H9 (cell line): ENCODE data around the gene COX10. TPM values are rescaled to one million over a fixed set of nuclear protein-coding genes. Genes with fewer than 3 reads are reported as not detected.

Experiments used
- DNase-seq: peaks from one replicate; pipeline ENCODE4 v3.0.0-alpha.2; 2017
- H2AFZ ChIP-seq: one replicate; pipeline ENCODE4 v1.6.1; 2013; ENCODE audit warnings: mild to moderate bottlenecking, low read length, control low read depth, moderate library complexity
- H2AK5ac ChIP-seq: 2 replicates; pipeline ENCODE4 v1.6.1; 2013; ENCODE audit warnings: low read length, control low read depth, mixed read lengths; ENCODE audit not compliant: insufficient read length
- H2BK120ac ChIP-seq: one replicate; pipeline ENCODE4 v1.6.1; 2013; ENCODE audit warnings: low read depth, mild to moderate bottlenecking, low read length, control low read depth, inconsistent platforms; ENCODE audit not compliant: poor library complexity, severe bottlenecking
- H2BK12ac ChIP-seq: 2 replicates; pipeline ENCODE4 v1.6.1; 2013; ENCODE audit warnings: low read length, control low read depth, mixed read lengths, low read depth; ENCODE audit not compliant: insufficient read length
- H2BK15ac ChIP-seq: 2 replicates; pipeline ENCODE4 v1.6.1; 2013; ENCODE audit warnings: low read depth, low read length, control low read depth
- H2BK20ac ChIP-seq: one replicate; pipeline ENCODE4 v1.6.1; 2013; ENCODE audit warnings: low read depth, mild to moderate bottlenecking, low read length, control low read depth, inconsistent platforms; ENCODE audit not compliant: poor library complexity, severe bottlenecking
- H2BK5ac ChIP-seq: 2 replicates; pipeline ENCODE4 v1.6.1; 2013; ENCODE audit warnings: low read length, control low read depth, mixed read lengths; ENCODE audit not compliant: insufficient read length
- H3K14ac ChIP-seq: 2 replicates; pipeline ENCODE4 v1.6.1; 2013; ENCODE audit warnings: low read length, control low read depth; ENCODE audit not compliant: insufficient read depth
- H3K18ac ChIP-seq: 2 replicates; pipeline ENCODE4 v1.6.1; 2013; ENCODE audit warnings: low read depth, mild to moderate bottlenecking, mixed read lengths, low read length, control low read depth; ENCODE audit not compliant: insufficient read length
- H3K23ac ChIP-seq: 2 replicates; pipeline ENCODE4 v1.6.1; 2013; ENCODE audit warnings: low read length, control low read depth, mixed read lengths, low read depth; ENCODE audit not compliant: insufficient read length
- H3K23me2 ChIP-seq: 2 replicates; pipeline ENCODE4 v1.6.1; 2013; ENCODE audit warnings: low read depth, mild to moderate bottlenecking, mixed read lengths, low read length, control low read depth; ENCODE audit not compliant: insufficient read length, poor library complexity, severe bottlenecking
- H3K27ac ChIP-seq: 2 replicates; pipeline ENCODE4 v1.5.1; 2013; ENCODE audit warnings: low read length, control low read depth, mixed read lengths, low read depth; ENCODE audit not compliant: insufficient read length
- H3K27me3 ChIP-seq: 2 replicates; pipeline ENCODE4 v1.6.1; 2013; ENCODE audit warnings: low read length, control low read depth, inconsistent platforms; ENCODE audit not compliant: insufficient read depth
- H3K4ac ChIP-seq: 2 replicates; pipeline ENCODE4 v1.6.1; 2013; ENCODE audit warnings: low read depth, mild to moderate bottlenecking, control low read depth, inconsistent platforms, low read length, moderate library complexity
- H3K4me1 ChIP-seq: 2 replicates; pipeline ENCODE4 v1.6.1; 2013; ENCODE audit warnings: low read length, control low read depth, inconsistent platforms; ENCODE audit not compliant: insufficient read depth
- H3K4me2 ChIP-seq: 2 replicates; pipeline ENCODE4 v1.6.1; 2013; ENCODE audit warnings: low read length, control low read depth, mixed read lengths; ENCODE audit not compliant: insufficient read length, insufficient read depth
- H3K56ac ChIP-seq: 2 replicates; pipeline ENCODE4 v1.6.1; 2013; ENCODE audit warnings: low read depth, mild to moderate bottlenecking, mixed read lengths, low read length, control low read depth; ENCODE audit not compliant: insufficient read length
- H3K79me1 ChIP-seq: 2 replicates; pipeline ENCODE4 v1.6.1; 2013; ENCODE audit warnings: low read depth, mild to moderate bottlenecking, moderate library complexity, low read length, control low read depth, inconsistent platforms; ENCODE audit not compliant: insufficient read depth, poor library complexity, severe bottlenecking
- H3K79me2 ChIP-seq: 2 replicates; pipeline ENCODE4 v1.6.1; 2013; ENCODE audit warnings: low read length, control low read depth, inconsistent platforms; ENCODE audit not compliant: insufficient read depth
- H3K9ac ChIP-seq: 2 replicates; pipeline ENCODE4 v1.6.1; 2013; ENCODE audit warnings: low read length, control low read depth, mixed read lengths; ENCODE audit not compliant: insufficient read length; ENCODE audit errors: extremely low read depth
- H3K9me3 ChIP-seq: one replicate; pipeline ENCODE4 v1.6.1; 2013; ENCODE audit warnings: low read depth, low read length, inconsistent platforms; ENCODE audit not compliant: control insufficient read depth
- H3T11ph ChIP-seq: one replicate; pipeline ENCODE4 v1.6.1; 2013; ENCODE audit warnings: mild to moderate bottlenecking, low read length, control low read depth, inconsistent platforms
- H4K20me1 ChIP-seq: one replicate; pipeline ENCODE4 v1.6.1; 2013; ENCODE audit not compliant: control insufficient read depth, insufficient read length, insufficient read depth
- H4K5ac ChIP-seq: 2 replicates; pipeline ENCODE4 v1.6.1; 2013; ENCODE audit warnings: low read depth, mild to moderate bottlenecking, mixed read lengths, low read length, control low read depth; ENCODE audit not compliant: insufficient read length
- H4K8ac ChIP-seq: replicated peaks from 2 replicates; pipeline ENCODE4 v1.6.1; 2013; ENCODE audit warnings: low read length, control low read depth, mixed read lengths, low read depth; ENCODE audit not compliant: insufficient read length
- H4K91ac ChIP-seq: 2 replicates; pipeline ENCODE4 v1.6.1; 2013; ENCODE audit warnings: low read depth, mild to moderate bottlenecking, moderate library complexity, mixed read lengths, low read length, control low read depth; ENCODE audit not compliant: insufficient read length
- H3K27ac Mint-ChIP-seq, 3 experiments: 2 replicates in 2 of 3; 3 replicates in 1 of 3; pipeline ENCODE4 v1.8.0; 2020 to 2021; ENCODE audit warnings: mixed read lengths in 3 of 3, mild to moderate bottlenecking in 1 of 3, moderate library complexity in 1 of 3
- H3K27me3 Mint-ChIP-seq: 2 replicates; pipeline ENCODE4 v1.8.0; 2021; ENCODE audit warnings: low read depth, mild to moderate bottlenecking, moderate library complexity, mixed read lengths
- H3K36me3 Mint-ChIP-seq, 3 experiments: 2 replicates in 2 of 3; 3 replicates in 1 of 3; pipeline ENCODE4 v1.8.0; 2020 to 2021; ENCODE audit warnings: low read depth in 3 of 3, mixed read lengths in 3 of 3; ENCODE audit not compliant: insufficient read depth in 1 of 3
- H3K4me1 Mint-ChIP-seq, 2 experiments: 2 replicates each; pipeline ENCODE4 v1.8.0; 2020; ENCODE audit warnings: mixed read lengths in 2 of 2
- H3K4me3 Mint-ChIP-seq, 2 experiments: 2 replicates in 1 of 2; 3 replicates in 1 of 2; pipeline ENCODE4 v1.8.0; 2020 to 2021; ENCODE audit warnings: mild to moderate bottlenecking in 2 of 2, mixed read lengths in 2 of 2, moderate library complexity in 1 of 2
- H3K9me3 Mint-ChIP-seq, 2 experiments: 2 replicates in 1 of 2; 3 replicates in 1 of 2; pipeline ENCODE4 v1.8.0; 2020; ENCODE audit warnings: mild to moderate bottlenecking in 2 of 2, mixed read lengths in 2 of 2, moderate library complexity in 1 of 2
- CTCF ChIP-seq: fragments of 200-600 bp; sonication (generic); conservative IDR thresholded peaks from 3 replicates; pipeline ENCODE4 v1.8.0; 2021; ENCODE audit warnings: antibody characterized with exemption, mild to moderate bottlenecking
- WGBS: extraction: QIAGEN DNeasy Blood & Tissue Kit; methylation state at CpG from one replicate; pipeline ENCODE4 v1.1.7; 2013; ENCODE audit warnings: missing lambda C conversion rate, low lambda C conversion rate, mixed read lengths; ENCODE audit not compliant: insufficient read length; ENCODE audit errors: extremely low coverage; 5-methylcytosine and 5-hydroxymethylcytosine counted together
- total RNA-seq: library from RNA; stranded (reverse); gene quantifications from 2 replicates; pipeline ENCODE4 v1.2.1, GENCODE V29; 2021

The COX10 gene
- total RNA-seq, 1 experiment from 2014 or later, result 20.6 TPM

- no peak overlapping the region for H4K91ac ChIP-seq
- no peak overlapping the region for H3K9ac ChIP-seq
- no peaks in the 10 kb centered on the region for H3K27me3 ChIP-seq
- no peak overlapping the region for H2BK20ac ChIP-seq
- no peak overlapping the region for H2AFZ ChIP-seq
- no peak overlapping the region for H2BK5ac ChIP-seq
- no peak for TF ChIP-seq CTCF
- no peak overlapping the region for H4K5ac ChIP-seq
- Mint-ChIP-seq H3K4me1 (peaks cover 10 to 20% of the 10 kb centered on the region in 2 experiments; a peak in 3 of 4 replicates), H3K27me3 (no peaks in the 10 kb centered on the region), H3K4me3 (no peak overlapping the region), H3K36me3 (peaks cover 0 to 5% (median 4%) of the 10 kb centered on the region in 3 experiments; a peak in 5 of 7 replicates), H3K27ac (no peak overlapping the region), H3K9me3 (no peaks in the 10 kb centered on the region)
- H3K18ac ChIP-seq, result no peak overlapping the region
- no peak overlapping the region for H3K4ac ChIP-seq
- no peaks in the 10 kb centered on the region for H4K20me1 ChIP-seq
- H3T11ph ChIP-seq, result no peak overlapping the region
- no peaks in the 10 kb centered on the region for H3K79me1 ChIP-seq
- no peak overlapping the region for H2BK120ac ChIP-seq
- H3K23ac ChIP-seq, result no peak overlapping the region
- H3K56ac ChIP-seq, result no peak overlapping the region
- H2AK5ac ChIP-seq, result no peak overlapping the region
- H3K79me2 ChIP-seq, result no peaks in the 10 kb centered on the region; the same call in 1 of the 2 replicates
- no peak overlapping the region for H3K14ac ChIP-seq
- no peak for DNase-seq
- no peak overlapping the region for H2BK15ac ChIP-seq
- no peak overlapping the region for H3K27ac ChIP-seq
- no peak overlapping the region for H4K8ac ChIP-seq
- no peaks in the 10 kb centered on the region for H3K9me3 ChIP-seq
- H3K4me2 ChIP-seq, result no peak overlapping the region
- H2BK12ac ChIP-seq, result no peak overlapping the region
- H3K23me2 ChIP-seq, result no peaks in the 10 kb centered on the region
- no peaks in the 10 kb centered on the region for H3K4me1 ChIP-seq
- WGBS, result no CpG with 5 or more reads among the region's 4 CpGs
Observed at GRCh38 chr17:14116263-14117024, 47.1 kb downstream of the COX10 start.
